Mucosa of descending colon (tissue), 3 donors: ENCODE results near the gene FLOT1. TPM values are rescaled to one million over a fixed set of nuclear protein-coding genes. Genes with fewer than 3 reads are reported as not detected.

Source experiments
- ATAC-seq: fragments of 200-7000 bp; cut with Tn5 transposase; one replicate; pipeline ENCODE4 v1.9.1; 2020; ENCODE audit warnings: mild to moderate bottlenecking, moderate library complexity
- DNase-seq, 3 donors: peaks; one replicate each; pipeline ENCODE4 v3.0.0-alpha.2; 2020
- H3K36me3 ChIP-seq: fragments of 200-600 bp; one replicate; pipeline ENCODE4 v1.8.0; 2021; ENCODE audit warnings: low read depth, mild to moderate bottlenecking
- H3K4me1 ChIP-seq: fragments of 200-600 bp; one replicate; pipeline ENCODE4 v1.8.0; 2021; ENCODE audit warnings: low read depth, mild to moderate bottlenecking
- H3K4me3 ChIP-seq: fragments of 200-600 bp; one replicate; pipeline ENCODE4 v1.8.0; 2021; ENCODE audit warnings: mild to moderate bottlenecking
- H3K9me3 ChIP-seq: fragments of 200-600 bp; one replicate; pipeline ENCODE4 v1.8.0; 2021; ENCODE audit warnings: mild to moderate bottlenecking
- CTCF ChIP-seq: fragments of 200-600 bp; IDR thresholded peaks from one replicate; pipeline ENCODE4 v1.8.0; 2022; ENCODE audit warnings: antibody characterized with exemption, mild to moderate bottlenecking
- intact Hi-C, 2 donors: fragments of 100-400 bp; cut with DNase I in 1 of 2; cut with micrococcal nuclease in 1 of 2; formaldehyde crosslinking; loops; one replicate each; pipeline versions ENCODE4 v1.11.0 to v1.11.1; 2022; cut with DNase I, micrococcal nuclease
- total RNA-seq, 3 donors: library from RNA; stranded (reverse); fragmentation: NEBNext Ultra II Directional in 2 of 3; extraction: Animal tissue kit (Norgen Biotek cat#: 25700) in 2 of 3; gene quantifications; one replicate each; pipeline versions ENCODE4 v1.2.1 to v1.2.4, GENCODE V29; 2021 to 2023
- donor health status: DM: no; HTN: no; CAD: no; lungs with moderate emphysema.
- donor health status: DM: no; HTN: no; CAD: no.
- donor health status: DM: no; HTN: yes; CAD: no.

FLOT1 gene
- total RNA-seq, 3 donors from 2014 or later = 133 to 175 (median 152) TPM

GRCh38 chr6:30781743-30782424, 39.4 kb upstream of the FLOT1 start:
- ATAC-seq = peak; percentile 84
- Histone ChIP-seq H3K9me3 (no peaks in the 10 kb centered on the region), H3K36me3 (no peaks in the 10 kb centered on the region), H3K4me1 (peaks cover 45% of the 10 kb centered on the region), H3K4me3 (no peak overlapping the region)
- peak; percentile 94 to 98 (median 96) for DNase-seq
- TF ChIP-seq CTCF = no peak
- intact Hi-C loops = no loop called here

- ATAC-seq (no peak), DNase-seq (no peak)
- no peak for TF ChIP-seq CTCF
- no peak overlapping the region for H3K4me3 ChIP-seq
- no peaks in the 10 kb centered on the region for H3K9me3 ChIP-seq
- H3K4me1 ChIP-seq = peaks cover 45% of the 10 kb centered on the region
- intact Hi-C loops = no loop called here
- no peaks in the 10 kb centered on the region for H3K36me3 ChIP-seq
These were observed 38.9 kb upstream of the FLOT1 start for GRCh38 chr6:30781395-30781742.

GRCh38 chr6:30780642-30780920, 38.1 kb upstream of the FLOT1 start:
- no peaks in the 10 kb centered on the region for H3K9me3 ChIP-seq
- peaks cover 45% of the 10 kb centered on the region for H3K4me1 ChIP-seq
- TF ChIP-seq CTCF = no peak
- intact Hi-C loops = no loop called here
- no peaks in the 10 kb centered on the region for H3K36me3 ChIP-seq
- ATAC-seq (no peak), DNase-seq (no peak)
- no peak overlapping the region for H3K4me3 ChIP-seq

DNA sequence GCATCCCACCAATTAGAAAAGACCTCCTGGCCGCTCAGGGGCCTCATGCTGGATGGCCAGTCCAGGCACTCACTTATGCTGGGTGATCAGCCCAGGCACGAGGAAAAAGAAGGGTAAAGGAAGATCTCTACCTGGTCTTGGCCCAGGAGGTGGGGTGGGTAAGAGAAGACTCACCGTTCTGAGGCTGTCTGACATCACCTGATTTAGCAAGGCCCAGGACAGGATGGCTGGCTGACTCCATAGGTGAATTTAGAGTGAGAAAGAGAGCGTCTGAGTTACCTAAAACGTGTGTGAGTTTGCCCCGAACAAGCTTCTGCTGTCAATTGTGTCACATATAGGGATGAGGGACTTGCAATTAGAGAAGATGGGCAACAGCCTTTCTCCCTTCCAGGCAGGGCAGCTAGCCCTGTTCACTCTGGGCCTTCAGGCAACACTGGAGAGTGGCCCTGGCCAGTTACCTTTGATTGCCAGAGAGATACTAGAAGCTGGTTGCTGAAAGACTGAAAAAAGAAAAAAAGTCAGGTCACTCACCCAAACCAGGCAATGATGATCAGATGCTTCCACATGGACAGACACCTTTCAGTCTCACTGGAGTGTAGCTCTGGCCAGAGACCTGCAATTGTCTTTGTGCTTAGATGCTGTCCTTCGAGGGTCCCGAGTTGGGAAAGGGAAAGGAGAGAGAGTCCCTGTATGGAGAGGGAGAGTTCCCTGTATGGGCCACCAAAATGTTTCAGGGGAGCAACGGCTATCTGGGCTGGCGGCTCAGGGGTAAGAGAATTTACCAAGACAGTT, 37.6 kb upstream of the FLOT1 start:
- H3K36me3 ChIP-seq = no peaks in the 10 kb centered on the region
- ATAC-seq = no peak
- no peak overlapping the region for H3K4me3 ChIP-seq
- no peaks in the 10 kb centered on the region for H3K9me3 ChIP-seq
- peaks cover 45% of the 10 kb centered on the region for H3K4me1 ChIP-seq
- TF ChIP-seq CTCF = no peak
- no peak for DNase-seq
- intact Hi-C loops = no loop called here

- DNase-seq (no peak), ATAC-seq (no peak)
- Histone ChIP-seq H3K36me3 (no peaks in the 10 kb centered on the region), H3K4me1 (peaks cover 45% of the 10 kb centered on the region), H3K4me3 (no peak overlapping the region), H3K9me3 (no peaks in the 10 kb centered on the region)
- no peak for TF ChIP-seq CTCF
- intact Hi-C loops = no loop called here
These were observed 35.6 kb upstream of the FLOT1 start for GRCh38 chr6:30778001-30778635.
